Activated B cell treated with CpG ODN at 0.5 μM for 24 hours (primary cell): Measurements from ENCODE around the gene LCOR. TPM values are rescaled to one million over a fixed set of nuclear protein-coding genes. Genes with fewer than 3 reads are reported as not detected.

ENCODE experiments used
- ATAC-seq: fragments of 200-7000 bp; cut with Tn5 transposase; one replicate; pipeline ENCODE4 v1.10.0; 2021; ENCODE audit warnings: low read depth, mild to moderate bottlenecking, moderate library complexity
- CTCF ChIA-PET: fragments of 350-600 bp; sonication (Branson Sonifier 250); formaldehyde crosslinking; loops from one replicate; lab custom pipeline; 2021; ENCODE audit warnings: antibody characterized with exemption; lab: Charles Lee
- POLR2A ChIA-PET: fragments of 350-600 bp; sonication (Branson Sonifier 250); formaldehyde crosslinking; loops from one replicate; lab custom pipeline; 2021; ENCODE audit warnings: antibody characterized with exemption; lab: Charles Lee
- DNase-seq: peaks from one replicate; pipeline ENCODE4 v3.0.0; 2022
- H3K27ac Mint-ChIP-seq: one replicate; pipeline ENCODE4 v1.8.0; 2020; ENCODE audit warnings: mixed read lengths
- H3K27me3 Mint-ChIP-seq: one replicate; pipeline ENCODE4 v1.8.0; 2021; ENCODE audit warnings: mixed read lengths
- H3K36me3 Mint-ChIP-seq: one replicate; pipeline ENCODE4 v1.8.0; 2021; ENCODE audit warnings: low read depth, mixed read lengths
- H3K4me1 Mint-ChIP-seq: one replicate; pipeline ENCODE4 v1.8.0; 2021; ENCODE audit warnings: mixed read lengths
- H3K4me3 Mint-ChIP-seq: one replicate; pipeline ENCODE4 v1.8.0; 2020; ENCODE audit warnings: mild to moderate bottlenecking, mixed read lengths
- H3K9me3 Mint-ChIP-seq: one replicate; pipeline ENCODE4 v1.8.0; 2020; ENCODE audit warnings: mixed read lengths
- CTCF ChIP-seq: fragments of 200-600 bp; IDR thresholded peaks from one replicate; pipeline ENCODE4 v1.8.0; 2022; ENCODE audit warnings: antibody characterized with exemption, mild to moderate bottlenecking
- intact Hi-C: fragments of 100-400 bp; cut with micrococcal nuclease; formaldehyde crosslinking; loops from one replicate; pipeline ENCODE4 v1.15.1; 2024
- total RNA-seq: library from RNA; stranded (reverse); gene quantifications from 2 replicates; pipeline ENCODE4 v1.2.3, GENCODE V29; 2022

The LCOR gene
- total RNA-seq, 1 donor from 2014 or later = 54.9 TPM

- H3K36me3 Mint-ChIP-seq = peaks cover 17% of the 10 kb centered on the region
- H3K27me3 Mint-ChIP-seq = no peaks in the 10 kb centered on the region
- POLR2A ChIA-PET = no interaction called here
- intact Hi-C loops = loop anchor here (2.0 to 10.0 kb wide), 3 partner anchors 73 to 245 kb away; partner anchors contain the start of gene TM9SF3
- DNase-seq = no peak
- CTCF ChIA-PET = no interaction called here
- H3K27ac Mint-ChIP-seq = peak overlapping the region; percentile 94
- TF ChIP-seq CTCF = no peak
- H3K9me3 Mint-ChIP-seq = no peaks in the 10 kb centered on the region
- H3K4me3 Mint-ChIP-seq = peak overlapping the region; percentile 85
- peaks cover 53% of the 10 kb centered on the region for H3K4me1 Mint-ChIP-seq
- no peak for ATAC-seq
Measured at GRCh38 chr10:96831200-96831866, 765 bp upstream of the LCOR start.

GRCh38 chr10:96832721-96833219, 672 bp downstream of the LCOR start:
- Mint-ChIP-seq H3K4me3 (peak overlapping the region; percentile 87), H3K27me3 (no peaks in the 10 kb centered on the region), H3K27ac (peak overlapping the region; percentile 80), H3K36me3 (peaks cover 24% of the 10 kb centered on the region), H3K9me3 (no peaks in the 10 kb centered on the region), H3K4me1 (peaks cover 63% of the 10 kb centered on the region)
- POLR2A ChIA-PET = interaction anchor here (0.5 to 1.9 kb wide), 18 partner anchors 13 to 319 kb away, joined by 3 to 8 read pairs (median 4); partner anchors contain the start of gene TLL2
- CTCF ChIA-PET = interaction anchor here (1.1 kb wide), 1 partner anchor 141 kb away, joined by 3 read pairs; no protein-coding TSS in a partner anchor
- no peak for TF ChIP-seq CTCF
- ATAC-seq = peak; percentile 56
- intact Hi-C loops = loop anchor here (2.0 to 10.0 kb wide), 4 partner anchors 32 to 320 kb away; partner anchors contain the start of gene TLL2
- peak; percentile 97 for DNase-seq

GRCh38 chr10:96833220-96834001, 1.3 kb downstream of the LCOR start:
- POLR2A ChIA-PET = interaction anchor here (1.0 to 1.9 kb wide), 11 partner anchors 12 to 320 kb away, joined by 3 to 8 read pairs (median 5); partner anchors contain the start of gene TLL2

GRCh38 chr10:96834120-96834519, 2.0 kb downstream of the LCOR start:
- no peak for TF ChIP-seq CTCF
- H3K4me3 Mint-ChIP-seq = peak overlapping the region; percentile 92
- CTCF ChIA-PET = no interaction called here
- H3K4me1 Mint-ChIP-seq = peaks cover 74% of the 10 kb centered on the region
- ATAC-seq (no peak), DNase-seq (no peak)
- intact Hi-C loops = loop anchor here (10.0 kb wide), 1 partner anchor 71 kb away; no protein-coding TSS in a partner anchor
- POLR2A ChIA-PET = no interaction called here
- H3K36me3 Mint-ChIP-seq = peaks cover 32% of the 10 kb centered on the region
- no peaks in the 10 kb centered on the region for H3K27me3 Mint-ChIP-seq
- peak overlapping the region; percentile 87 for H3K27ac Mint-ChIP-seq
- no peaks in the 10 kb centered on the region for H3K9me3 Mint-ChIP-seq

More at GRCh38 chr10:96833220-96834001, 1.3 kb downstream of the LCOR start:
- no peak for TF ChIP-seq CTCF
- Mint-ChIP-seq H3K9me3 (no peaks in the 10 kb centered on the region), H3K36me3 (peaks cover 28% of the 10 kb centered on the region), H3K4me1 (peaks cover 69% of the 10 kb centered on the region), H3K27ac (peak overlapping the region; percentile 87), H3K27me3 (no peaks in the 10 kb centered on the region), H3K4me3 (peak overlapping the region; percentile 92)
- CTCF ChIA-PET = interaction anchor here (1.1 kb wide), 1 partner anchor 142 kb away, joined by 3 read pairs; no protein-coding TSS in a partner anchor
- DNase-seq = no peak
- ATAC-seq = no peak
- intact Hi-C loops = loop anchor here (2.0 to 10.0 kb wide), 4 partner anchors 31 to 321 kb away; partner anchors contain the start of gene TLL2
